Tibial nerve (tissue), 4 donors: ENCODE results near the gene AHCYL2.

Experiments used
- CTCF ChIP-seq, 5 experiments: fragments of 200-600 bp in 3 of 5; fragments of 450-650 bp in 2 of 5; sonication (generic) in 3 of 5; IDR thresholded peaks; one replicate each; pipeline ENCODE4 v1.5.1; 2016 to 2019; ENCODE audit warnings: antibody characterized with exemption in 5 of 5, mild to moderate bottlenecking in 3 of 5, moderate library complexity in 2 of 5
- EP300 ChIP-seq, 2 donors: sonication (generic); formaldehyde crosslinking; IDR thresholded peaks; one replicate each; pipeline ENCODE4 v1.6.1; 2017; ENCODE audit warnings: antibody characterized with exemption in 2 of 2, mild to moderate bottlenecking in 1 of 2
- POLR2A ChIP-seq, 2 donors: fragments of 450-650 bp; IDR thresholded peaks; one replicate each; pipeline ENCODE4 v1.6.1; 2017; ENCODE audit warnings: antibody characterized with exemption in 2 of 2, mild to moderate bottlenecking in 2 of 2, moderate library complexity in 2 of 2

GRCh38 chr7:129188892-129189660 lies 35.8 kb upstream of the AHCYL2 start:
- TF ChIP-seq POLR2A (IDR thresholded peaks at IDR 0.05) (no peak), CTCF (IDR thresholded peaks at IDR 0.05) (no peak), EP300 (IDR thresholded peaks at IDR 0.05) (no peak)
